HG02759 (cell line): Measurements from ENCODE around the gene EIF3J.
"Not testable (repeated sequence)": the region's sequence is repeated elsewhere in the genome, so short reads cannot be mapped to it uniquely, and the experiment has no call there.

Source experiments
- ATAC-seq: cut with Tn5 transposase; IDR thresholded peaks from one replicate; pipeline ENCODE4 v1.9.1; 2021; ENCODE audit warnings: mild to moderate bottlenecking, moderate library complexity; ENCODE audit not compliant: unreplicated experiment

Gene EIF3J

DNA sequence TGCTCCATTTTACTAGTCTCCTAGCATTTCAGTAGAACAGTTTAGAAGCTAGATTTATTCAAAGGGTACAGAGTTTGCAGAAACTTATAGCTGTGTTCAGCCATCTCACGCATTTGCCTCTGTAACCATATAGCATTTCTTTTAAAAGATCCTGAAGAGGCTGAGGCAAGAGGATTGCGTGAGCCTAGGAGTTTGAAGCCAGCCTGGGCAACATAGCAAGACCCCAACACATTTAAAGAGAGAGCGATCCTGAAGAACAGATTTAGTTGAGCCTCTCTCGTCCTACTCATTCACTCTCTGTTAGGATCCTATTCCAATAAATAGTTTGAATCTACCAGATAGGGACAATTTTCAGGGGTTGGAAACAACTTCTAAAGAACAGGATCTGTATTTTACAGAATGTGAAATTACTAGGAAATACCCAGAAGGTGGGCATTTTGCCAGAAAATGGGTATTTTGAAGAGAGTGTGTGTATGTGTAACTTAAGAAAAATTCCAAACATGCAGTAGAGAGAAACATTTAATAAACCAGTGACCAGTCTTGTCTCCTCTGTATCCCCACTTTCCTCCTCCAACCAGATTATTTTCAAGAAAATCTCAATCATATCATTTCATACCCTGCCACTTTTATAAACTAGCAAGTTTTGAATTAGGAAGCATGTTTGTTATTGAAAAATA, 4.5 kb downstream of the EIF3J start:
- ATAC-seq, result no peak

DNA sequence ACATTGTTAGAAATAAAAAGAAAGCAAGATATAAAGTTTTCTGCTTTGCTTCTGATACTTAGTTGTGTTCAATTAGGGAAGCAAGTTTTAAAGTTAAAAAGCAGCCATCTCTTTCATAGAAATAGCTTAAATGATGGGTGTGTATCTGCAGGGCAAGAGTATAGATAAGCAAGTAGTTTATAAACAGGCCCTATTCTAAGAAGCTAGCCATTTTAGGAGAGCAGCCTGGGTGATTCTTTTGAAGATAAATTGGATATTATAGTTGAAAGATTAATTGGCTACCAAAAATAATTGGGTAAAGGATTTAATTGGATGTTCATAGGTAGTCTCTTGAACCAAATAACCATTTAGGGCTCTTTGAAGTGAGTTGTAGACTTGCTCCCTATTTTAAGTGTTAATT, 5.6 kb downstream of the EIF3J start:
- ATAC-seq, result no peak

DNA sequence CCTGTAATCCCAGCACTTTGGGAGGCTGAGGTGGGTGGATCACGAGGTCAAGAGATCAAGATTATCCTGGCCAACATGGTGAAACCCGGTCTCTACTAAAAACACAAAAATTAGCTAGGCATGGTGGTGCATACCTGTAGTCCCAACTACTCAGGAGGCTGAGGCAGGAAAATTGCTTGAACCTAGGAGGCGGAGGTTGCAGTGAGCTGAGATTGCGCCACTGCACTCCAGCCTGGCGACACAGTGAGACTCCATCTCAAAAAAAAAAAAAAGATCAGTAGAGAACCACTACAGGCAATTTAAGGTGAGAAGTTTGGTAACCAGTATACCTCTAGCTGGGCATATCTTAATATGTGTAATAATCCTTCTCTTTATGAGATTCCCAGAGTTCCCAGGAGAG, 7.8 kb downstream of the EIF3J start:
- not testable (repeated sequence) for ATAC-seq

DNA sequence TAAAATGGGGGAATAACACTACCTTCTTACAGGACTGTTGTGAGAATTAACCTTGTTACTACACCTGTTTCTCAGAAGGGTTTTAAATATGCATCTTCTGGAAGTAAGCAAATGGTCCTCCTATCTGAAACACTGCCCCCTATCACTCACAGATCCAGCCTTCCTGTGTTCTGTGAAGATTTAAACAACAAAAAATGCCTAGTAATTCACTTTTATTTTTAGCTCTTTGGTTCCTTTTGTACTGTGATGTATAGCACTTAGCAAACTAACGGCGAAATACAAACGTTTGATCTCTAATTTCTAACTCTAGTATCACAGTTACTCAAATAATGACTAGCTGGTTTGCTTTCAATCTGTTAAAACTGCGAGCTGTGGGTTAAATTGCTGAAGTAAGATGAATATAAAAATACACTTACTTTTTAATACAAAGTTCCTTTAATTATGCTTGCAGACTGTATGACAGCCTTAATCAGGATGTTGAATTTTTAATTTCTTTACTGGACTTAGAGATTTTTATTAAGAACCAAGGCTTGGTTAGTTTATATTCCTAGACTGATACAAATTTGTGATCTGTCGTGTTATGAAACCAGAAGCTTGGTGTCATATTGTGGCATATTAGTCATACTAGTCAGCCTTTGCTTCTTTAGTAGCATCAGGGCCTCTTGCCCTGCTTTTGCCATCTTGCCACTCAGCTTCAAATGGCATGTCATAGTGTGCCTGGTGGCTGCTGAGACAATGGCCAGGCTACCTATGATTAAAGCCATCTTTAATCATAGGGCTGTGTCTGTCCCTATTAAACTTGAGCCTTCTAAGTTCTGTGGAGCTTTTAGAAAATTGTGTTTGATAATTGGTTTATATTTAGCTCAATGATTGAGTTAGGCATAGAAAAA, 9.2 kb downstream of the EIF3J start:
- ATAC-seq, result peak; percentile 83

DNA sequence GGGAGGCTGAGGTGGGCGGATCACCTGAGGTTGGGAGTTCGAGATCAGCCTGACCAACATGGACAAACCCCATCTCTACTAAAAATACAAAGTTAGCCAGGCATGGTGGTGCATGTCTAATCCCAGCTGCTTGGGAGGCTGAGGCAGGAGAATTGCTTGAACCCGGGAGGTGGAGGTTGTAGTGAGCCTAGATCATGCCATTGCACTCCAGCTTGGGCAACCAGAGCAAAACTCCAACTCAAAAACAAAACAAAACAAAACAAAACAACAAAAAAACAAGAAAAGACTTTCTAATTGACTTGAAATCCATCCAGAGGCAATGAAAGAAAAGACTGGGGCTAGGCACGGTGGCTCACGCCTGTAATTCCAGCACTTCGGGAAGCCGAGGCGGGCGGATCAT, 12.2 kb downstream of the EIF3J start:
- ATAC-seq, result not testable (repeated sequence)

DNA sequence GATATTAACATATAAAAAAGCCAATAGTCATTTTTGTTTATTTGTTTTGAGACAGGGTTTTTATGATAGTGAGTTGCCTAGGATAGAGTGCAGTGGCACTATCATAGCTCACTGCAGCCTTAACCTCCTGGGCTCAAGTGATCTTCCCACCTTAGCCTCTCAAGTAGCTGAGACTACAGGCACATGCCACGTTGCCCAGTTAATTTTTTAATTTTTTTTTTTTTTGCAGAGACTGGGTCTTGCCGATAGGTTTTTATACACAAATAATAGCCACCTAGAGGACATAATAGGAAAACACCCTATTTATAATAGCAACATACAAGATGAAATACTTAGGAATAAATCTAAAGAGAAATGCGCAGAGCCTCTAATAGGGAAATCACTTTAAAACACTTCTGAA, 13.3 kb downstream of the EIF3J start:
- no peak for ATAC-seq

DNA sequence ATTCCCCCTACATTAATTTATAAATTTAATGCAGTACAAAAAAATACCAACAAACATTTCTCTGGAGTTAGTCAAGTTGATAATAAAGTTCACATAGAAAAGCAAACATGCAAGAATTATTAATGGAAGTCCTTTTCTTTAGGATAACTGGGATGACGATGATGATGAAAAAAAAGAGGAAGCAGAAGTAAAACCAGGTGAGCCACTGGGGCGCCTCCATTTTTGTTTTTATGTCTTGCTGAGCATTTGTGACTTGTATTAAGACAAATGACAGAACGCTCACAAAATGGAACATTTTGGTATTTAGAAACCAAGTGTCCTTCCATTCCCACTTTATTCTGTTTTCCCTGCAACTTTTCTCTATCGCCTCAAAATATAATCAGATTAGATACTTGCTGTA, 13.8 kb downstream of the EIF3J start:
- ATAC-seq, result no peak

DNA sequence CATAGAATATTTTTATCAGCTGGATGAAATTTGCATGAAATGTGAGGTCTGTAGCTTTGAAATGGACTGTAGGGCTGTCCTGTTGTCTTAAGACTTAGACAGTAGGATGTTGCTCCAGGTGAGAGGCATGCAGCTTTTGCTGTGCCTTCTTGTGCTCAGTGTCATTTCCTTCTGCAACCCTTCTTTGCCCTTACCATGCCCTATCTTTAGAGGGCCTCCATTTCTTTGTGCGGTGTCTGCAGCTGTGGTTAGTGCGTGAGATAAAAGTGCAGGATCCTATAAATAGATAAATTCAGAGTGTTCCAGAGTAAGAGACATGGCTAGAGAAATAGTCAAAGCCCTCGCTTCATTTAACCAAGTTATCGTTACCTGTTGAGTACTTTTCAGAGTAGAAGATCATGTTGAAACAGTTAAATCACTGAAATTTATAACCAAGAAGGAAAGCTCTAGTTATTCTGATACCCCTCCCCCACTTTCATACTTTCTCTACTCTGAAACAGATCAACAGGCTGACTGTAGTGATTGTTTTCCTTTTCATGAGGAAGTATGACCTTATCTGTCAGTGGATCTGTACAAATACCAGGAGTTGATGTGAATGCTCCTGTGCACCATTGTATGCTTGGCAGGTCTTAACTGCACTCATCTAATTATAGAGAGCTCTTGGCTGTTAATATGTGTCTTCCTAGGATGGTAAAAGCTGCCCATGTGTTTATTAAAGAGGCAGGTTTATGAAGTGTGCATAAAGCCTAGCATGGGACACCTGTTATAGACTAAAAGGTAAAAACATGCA, 18.2 kb downstream of the EIF3J start:
- ATAC-seq, result no peak

DNA sequence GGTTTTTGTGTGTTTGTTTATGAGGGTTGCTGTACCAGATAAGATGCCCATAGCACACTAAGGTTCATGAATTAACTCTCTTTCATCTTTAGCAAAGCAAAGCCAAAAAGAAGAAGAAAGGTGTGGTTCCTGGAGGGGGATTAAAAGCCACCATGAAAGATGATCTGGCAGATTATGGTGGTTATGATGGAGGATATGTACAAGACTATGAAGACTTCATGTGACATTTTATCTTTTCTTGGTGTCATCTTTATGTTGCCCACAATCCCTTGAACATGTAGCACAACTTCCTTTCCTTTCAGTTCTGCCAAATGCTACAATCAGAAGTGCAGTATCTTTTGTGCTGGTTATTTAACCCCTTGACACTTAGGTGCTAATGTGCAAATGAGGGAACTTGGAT, 24.0 kb downstream of the EIF3J start:
- ATAC-seq, result not testable (repeated sequence)

DNA sequence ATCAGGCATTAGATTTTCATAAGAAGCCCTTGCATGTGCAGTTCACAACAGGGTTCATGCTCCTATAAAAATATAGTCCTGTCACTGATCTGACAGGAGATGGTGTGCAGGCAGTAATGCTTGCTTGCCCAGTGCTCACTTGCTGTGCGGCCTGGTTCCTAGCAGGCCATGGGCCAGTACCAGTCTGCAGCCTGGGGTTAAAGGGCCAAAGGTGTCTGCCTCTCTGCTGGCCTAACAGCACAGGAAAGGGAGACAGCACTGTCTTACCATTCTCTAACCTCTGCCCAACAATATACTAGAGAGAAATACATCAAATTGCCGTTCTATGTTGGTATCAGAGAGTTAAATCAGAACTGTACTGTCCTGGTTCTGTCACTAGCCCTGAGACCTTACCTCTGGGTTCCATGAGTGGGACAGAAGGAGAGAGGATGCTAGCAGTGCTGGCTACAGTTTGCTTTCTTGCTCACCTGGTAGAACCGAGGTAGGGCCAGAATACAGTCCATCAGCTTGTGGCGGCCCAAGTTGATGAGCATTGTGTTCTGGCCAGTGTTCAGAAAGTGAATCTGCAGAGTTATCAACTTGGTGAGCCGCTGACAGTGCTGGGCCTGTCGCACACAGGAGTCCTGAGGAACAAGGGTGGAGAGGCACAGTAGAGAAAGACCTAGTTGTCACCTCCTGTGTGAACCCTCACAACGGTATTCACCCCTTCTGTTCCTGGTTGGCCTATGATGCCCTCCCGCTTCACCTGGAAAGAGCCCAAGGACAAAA, 28.6 kb downstream of the EIF3J start:
- ATAC-seq, result no peak

DNA sequence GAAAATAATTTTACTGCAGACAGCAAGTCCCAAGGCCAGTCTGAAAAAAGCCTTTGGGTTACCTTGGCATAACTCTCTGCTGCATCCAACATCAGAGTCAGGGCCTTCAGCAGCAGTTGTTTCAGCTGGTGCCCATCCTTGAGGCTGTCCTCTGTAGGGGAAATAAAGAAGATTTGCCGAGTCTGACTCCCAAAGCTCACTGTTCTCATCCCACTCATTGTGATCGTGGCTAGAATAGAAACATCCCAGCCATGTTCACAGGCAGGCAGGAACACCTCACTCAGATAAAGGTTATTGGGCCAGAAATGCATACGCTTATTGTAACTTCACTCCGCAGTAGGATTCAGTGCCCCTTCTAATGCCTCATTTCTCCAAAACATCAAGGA, 29.2 kb downstream of the EIF3J start:
- ATAC-seq, result no peak

DNA sequence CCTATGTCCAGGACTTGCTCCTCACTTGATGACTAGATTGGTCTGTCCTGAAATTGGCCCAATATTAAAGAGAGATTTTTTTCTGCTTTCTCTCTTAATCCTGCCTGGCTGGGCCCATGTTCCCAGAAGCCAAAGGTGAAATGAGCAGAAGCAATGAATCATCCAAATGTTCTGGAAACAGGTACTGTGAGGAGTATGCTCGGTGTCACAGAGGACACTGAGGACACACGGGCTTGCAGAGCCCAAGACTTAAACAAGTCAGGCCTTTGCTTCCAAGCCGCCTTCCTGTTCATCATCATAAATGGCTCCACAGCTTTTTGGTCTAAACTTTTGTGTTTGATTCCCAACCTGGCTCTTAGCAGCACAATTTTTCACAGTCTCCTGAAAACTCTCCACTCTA, 31.4 kb downstream of the EIF3J start:
- ATAC-seq, result no peak

DNA sequence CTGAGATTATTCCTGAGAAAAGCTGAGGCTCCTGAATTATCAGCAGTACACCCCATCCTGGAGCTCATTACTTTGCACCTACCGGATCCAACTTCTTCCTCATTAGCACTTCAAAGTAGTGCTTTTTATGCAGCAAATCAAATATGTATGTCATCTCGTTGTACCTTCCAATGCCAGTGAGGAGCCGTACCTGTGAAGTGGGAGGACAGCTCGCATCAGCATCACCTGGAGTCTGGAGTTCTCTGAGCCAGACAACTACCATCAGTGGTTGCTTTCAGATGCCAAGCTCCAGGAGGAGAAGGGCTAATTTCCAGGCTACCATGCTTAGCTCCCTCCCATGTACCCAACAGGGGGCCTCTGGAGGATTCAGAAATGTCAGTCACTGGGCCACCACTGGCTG, 32.4 kb downstream of the EIF3J start:
- ATAC-seq, result no peak

DNA sequence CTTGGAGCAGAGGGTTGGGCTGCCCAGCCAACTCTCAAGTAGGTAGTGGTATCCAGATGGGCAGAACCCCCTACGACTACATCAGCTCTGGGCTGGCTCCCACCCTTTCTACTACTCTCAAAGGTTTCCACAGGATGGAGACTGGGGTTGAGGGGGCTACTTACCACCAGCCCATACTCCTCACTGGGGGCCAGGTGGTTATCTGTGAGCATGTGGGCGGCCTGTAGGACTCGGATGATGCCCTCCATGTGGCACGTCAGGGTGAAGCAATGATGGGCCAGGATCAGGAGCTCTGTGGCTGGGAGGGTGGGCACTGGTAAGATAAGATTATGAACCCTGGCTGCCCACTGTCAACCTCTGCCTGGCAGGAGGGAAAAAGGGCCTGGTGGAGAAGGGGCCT, 33.4 kb downstream of the EIF3J start:
- ATAC-seq, result no peak

DNA sequence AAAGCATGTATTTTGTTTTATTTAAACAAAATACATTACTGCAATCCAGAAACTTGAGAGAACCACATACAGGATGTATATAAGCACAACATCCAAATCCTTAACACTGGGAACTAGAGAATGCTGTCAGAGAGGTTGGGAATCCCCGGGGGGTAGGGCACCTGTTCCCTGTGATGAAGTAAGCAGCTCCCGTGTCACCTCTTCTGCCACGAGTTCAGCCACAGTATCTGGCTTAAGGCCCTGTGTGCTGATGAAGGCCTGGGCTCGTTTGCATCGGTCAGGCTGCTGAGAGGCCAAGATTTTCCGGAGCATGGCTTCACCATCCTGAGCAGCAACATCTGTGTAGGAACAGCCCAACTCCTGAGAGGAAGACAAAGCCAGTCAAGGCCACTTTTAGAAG, 36.4 kb downstream of the EIF3J start:
- ATAC-seq, result no peak

DNA sequence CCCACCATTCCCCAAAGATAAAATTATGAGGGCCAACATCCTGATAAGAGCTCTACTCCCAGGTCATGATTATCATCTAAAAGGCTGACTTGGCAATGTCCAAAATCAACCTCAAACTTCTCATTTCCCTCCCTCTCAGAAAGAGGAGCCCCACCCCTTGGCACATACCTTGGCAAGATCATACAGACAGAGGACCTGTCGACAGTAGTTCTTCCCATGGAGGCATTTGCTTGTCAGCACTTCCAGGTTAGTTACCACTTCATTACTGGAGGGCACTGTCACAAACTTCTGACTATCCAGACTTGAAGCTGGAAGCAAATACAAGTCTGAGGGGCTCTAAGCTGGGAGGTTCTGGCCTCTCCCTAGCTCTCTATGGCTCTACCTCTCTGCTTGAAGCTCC, 37.8 kb downstream of the EIF3J start:
- ATAC-seq, result no peak

DNA sequence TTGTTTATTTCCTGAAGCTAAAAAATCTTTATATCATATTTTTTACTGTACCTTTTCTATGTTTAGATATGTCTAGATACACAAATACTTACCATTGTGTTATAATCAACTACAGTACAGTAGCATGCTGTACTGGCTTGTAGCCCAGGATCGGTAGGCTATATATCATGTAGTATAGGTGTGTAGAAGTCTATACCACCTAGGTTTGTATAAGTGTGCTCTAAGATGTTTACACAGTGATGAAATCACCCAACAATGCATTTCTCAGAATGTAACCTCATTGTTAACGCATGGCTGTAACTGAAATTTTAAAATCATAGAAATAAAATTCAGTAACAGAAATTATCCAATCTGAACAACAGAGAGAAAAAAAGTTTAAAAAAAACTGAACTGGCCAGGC, 43.2 kb downstream of the EIF3J start:
- ATAC-seq, result no peak

DNA sequence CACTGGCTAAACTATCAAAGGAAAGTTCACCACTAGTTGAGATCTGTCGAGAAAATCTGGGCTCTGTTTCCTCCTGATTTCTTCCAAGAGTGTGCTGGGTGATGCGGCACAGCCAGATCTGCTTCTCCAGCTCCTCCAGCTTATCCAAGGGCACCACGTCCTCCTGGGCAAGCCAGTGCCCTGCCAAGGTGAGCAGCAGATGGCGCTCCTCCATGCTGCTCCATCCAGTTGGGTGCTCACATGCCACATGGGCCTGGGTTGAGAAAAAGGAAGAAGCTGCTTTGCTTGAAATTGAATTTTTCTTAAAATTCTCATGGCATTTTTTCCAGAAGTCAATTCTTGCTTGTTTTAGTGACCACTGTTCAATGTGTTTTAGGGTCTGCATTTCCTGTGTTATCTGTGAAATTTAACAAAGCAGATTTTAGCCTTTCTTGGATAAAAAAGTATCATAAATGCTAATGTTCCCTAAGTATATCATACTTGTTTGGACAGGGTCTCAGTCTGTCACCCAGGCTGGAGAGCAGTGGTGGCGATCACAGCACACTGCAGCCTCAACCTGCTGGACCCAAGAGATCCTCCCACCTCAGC, 47.3 kb downstream of the EIF3J start:
- ATAC-seq, result no peak

DNA sequence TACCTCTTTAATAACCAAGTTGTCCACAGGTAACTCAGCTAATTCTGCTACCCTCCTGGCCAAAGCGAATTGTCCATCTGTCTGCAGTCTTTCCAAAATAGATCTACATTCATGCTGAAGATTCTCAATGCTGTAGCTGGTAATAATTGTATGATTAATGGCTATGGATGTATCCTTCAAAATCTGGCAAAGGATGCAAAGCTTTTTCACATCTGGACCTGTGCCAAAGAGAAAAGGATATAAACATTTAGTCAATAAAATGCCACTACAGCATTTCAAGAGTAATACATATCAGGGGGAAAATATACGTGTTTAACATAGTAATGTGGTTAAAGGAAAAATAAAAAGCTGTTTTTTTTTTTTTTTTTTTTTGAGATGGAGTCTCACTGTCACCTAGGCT, 48.7 kb downstream of the EIF3J start:
- ATAC-seq, result no peak

DNA sequence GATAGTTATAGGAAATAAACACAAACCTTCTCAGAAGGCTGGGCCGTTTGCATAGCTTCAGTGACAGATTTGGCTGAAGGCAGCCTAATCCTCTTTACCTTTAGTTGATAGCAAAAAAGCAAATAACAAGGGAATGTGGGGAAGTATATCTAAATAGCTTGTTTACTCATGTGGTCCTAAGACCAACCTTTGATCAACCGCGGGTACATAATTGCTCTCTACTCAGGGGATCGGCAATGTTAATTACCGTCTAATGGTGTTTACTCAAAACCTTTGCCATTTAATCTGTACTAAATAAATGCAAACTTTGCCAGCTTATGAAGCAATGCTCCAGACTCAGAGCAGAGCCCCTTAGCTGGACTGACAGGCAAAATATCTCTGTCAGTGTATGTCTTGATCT, 51.6 kb downstream of the EIF3J start:
- no peak for ATAC-seq

DNA sequence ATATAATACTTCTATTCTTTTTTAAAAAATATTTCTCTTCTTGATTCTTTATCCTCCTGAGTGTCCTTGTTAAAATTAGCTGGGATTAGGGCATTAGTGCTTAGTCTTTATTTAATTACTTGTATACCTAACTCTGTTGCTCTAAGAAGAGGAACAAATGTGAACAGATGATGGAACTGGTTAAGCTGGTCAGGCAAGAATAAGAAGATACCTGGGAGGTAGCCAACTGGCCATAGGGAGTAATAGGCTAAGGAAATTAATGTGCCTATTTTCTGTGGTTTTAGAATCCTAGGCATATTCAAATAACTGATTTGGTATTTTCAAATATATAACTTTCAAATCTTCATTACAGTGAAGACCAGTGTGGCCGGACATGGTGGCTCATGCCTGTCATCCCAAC, 54.4 kb downstream of the EIF3J start:
- ATAC-seq, result no peak
